ENCODE results near the gene GIGYF2.
"Not testable (repeated sequence)": the region's sequence is repeated elsewhere in the genome, so short reads cannot be mapped to it uniquely, and the experiment has no call there.

Gene GIGYF2

DNA sequence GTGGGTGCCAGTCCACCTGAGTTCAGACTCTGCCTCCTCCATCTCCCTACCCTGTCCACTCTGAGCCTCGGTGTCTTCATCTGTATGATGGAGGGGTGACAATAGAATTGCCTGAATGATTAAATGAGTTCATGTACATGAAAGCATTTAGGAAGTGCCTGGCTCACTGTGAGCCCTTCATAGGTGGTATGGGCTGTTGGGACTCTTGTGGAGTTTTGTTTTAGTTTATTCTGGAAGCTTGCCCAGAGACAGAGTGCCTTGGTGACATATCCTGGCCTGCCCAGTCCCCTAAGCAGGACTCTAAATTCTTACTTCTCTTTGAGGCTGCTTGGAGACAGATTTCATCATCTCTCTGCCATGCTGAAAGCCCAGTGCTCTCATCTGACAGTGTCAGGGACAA, 24.5 kb upstream of the GIGYF2 start:
- no peak for DNase-seq (ENCODE audit: low spot score)
- Mint-ChIP-seq H3K36me3 (ENCODE audit: low read depth) (no peaks in the 10 kb centered on the region), H3K27me3 (ENCODE audit: low read depth) (peaks cover 13% of the 10 kb centered on the region), H3K4me3 (no peak overlapping the region), H3K27ac (no peak overlapping the region), H3K9me3 (no peaks in the 10 kb centered on the region), H3K4me1 (ENCODE audit: low read depth) (peaks cover 3% of the 10 kb centered on the region)

DNA sequence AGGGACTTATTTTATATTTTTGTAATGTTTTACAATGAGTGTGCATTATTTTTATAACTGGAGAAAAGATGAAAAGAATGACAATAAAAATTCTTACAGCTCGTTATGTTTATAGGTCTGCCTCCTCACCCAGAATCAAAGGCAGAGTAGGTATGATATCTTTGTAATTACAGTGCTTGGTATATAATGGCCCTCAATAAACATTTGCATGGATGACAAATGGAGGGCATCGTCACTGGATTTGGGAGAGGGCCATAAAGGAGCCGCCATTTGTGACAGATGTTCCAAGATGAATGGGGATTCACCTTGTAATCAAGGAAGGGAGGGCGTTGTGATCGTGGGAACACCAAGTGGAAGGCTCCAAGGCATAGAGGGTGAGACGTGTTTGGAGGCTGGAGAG, 22.6 kb upstream of the GIGYF2 start:
- no peak overlapping the region for H3K4me3 Mint-ChIP-seq
- H3K36me3 Mint-ChIP-seq (ENCODE audit: low read depth), result no peaks in the 10 kb centered on the region
- DNase-seq (ENCODE audit: low spot score), result no peak
- no peaks in the 10 kb centered on the region for H3K9me3 Mint-ChIP-seq
- peaks cover 3% of the 10 kb centered on the region for H3K4me1 Mint-ChIP-seq (ENCODE audit: low read depth)
- peaks cover 17% of the 10 kb centered on the region for H3K27me3 Mint-ChIP-seq (ENCODE audit: low read depth)
- no peak overlapping the region for H3K27ac Mint-ChIP-seq

DNA sequence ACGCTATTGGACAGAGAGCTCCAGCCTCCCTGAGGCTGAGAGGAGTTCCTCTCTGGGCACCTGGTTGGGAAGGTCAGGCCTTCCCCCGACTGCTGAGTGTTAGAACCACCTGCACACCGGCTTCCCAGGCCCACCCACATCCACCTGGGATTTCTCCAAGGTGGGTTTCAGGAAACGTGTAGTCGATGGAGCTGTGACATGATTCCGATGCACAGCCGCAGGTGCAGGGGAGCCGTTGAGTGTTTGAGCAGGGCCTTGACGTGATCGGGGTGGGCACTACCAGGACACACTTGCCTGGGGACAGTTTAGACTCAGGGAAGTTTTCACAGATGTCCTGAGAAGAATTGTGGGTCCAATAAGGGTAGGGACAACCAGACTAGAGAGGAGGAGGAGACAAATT, 21.8 kb upstream of the GIGYF2 start:
- no peak for DNase-seq (ENCODE audit: low spot score)
- Mint-ChIP-seq H3K9me3 (no peaks in the 10 kb centered on the region), H3K27ac (no peak overlapping the region), H3K27me3 (ENCODE audit: low read depth) (peaks cover 16% of the 10 kb centered on the region), H3K4me1 (ENCODE audit: low read depth) (peaks cover 3% of the 10 kb centered on the region), H3K36me3 (ENCODE audit: low read depth) (no peaks in the 10 kb centered on the region), H3K4me3 (no peak overlapping the region)

GRCh38 chr2:232680006-232680405, 17.1 kb upstream of the GIGYF2 start:
- H3K9me3 Mint-ChIP-seq, result no peaks in the 10 kb centered on the region
- H3K4me1 Mint-ChIP-seq (ENCODE audit: low read depth), result peaks cover 3% of the 10 kb centered on the region
- no peak for DNase-seq (ENCODE audit: low spot score)
- H3K4me3 Mint-ChIP-seq, result no peak overlapping the region
- peaks cover 25% of the 10 kb centered on the region for H3K27me3 Mint-ChIP-seq (ENCODE audit: low read depth)
- H3K36me3 Mint-ChIP-seq (ENCODE audit: low read depth), result no peaks in the 10 kb centered on the region
- H3K27ac Mint-ChIP-seq, result no peak overlapping the region

DNA sequence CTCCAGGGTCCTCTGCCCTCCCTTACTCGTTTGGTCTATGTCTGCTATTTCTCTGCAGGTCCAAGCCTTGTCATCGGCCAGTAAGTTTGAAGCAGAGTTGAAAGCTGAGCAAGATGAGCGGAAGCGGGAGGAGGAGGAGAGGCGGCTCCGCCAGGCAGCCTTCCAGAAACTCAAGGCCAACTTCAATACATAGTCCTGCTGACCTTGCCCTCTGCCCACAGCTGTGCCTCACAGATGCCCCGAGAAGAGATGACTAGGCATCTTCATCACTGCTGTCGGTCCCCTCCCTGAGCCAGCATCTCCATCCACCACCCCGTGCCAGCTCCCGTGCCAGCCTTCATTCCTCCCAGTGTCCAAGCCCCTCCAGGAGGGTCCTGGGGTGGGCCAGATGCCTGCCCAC, 15.6 kb upstream of the GIGYF2 start:
- Mint-ChIP-seq H3K4me3 (no peak overlapping the region), H3K27me3 (ENCODE audit: low read depth) (peaks cover 25% of the 10 kb centered on the region), H3K27ac (no peak overlapping the region), H3K4me1 (ENCODE audit: low read depth) (no peaks in the 10 kb centered on the region), H3K36me3 (ENCODE audit: low read depth) (no peaks in the 10 kb centered on the region), H3K9me3 (no peaks in the 10 kb centered on the region)
- no peak for DNase-seq (ENCODE audit: low spot score)

GRCh38 chr2:232683368-232683767, 13.8 kb upstream of the GIGYF2 start:
- H3K36me3 Mint-ChIP-seq (ENCODE audit: low read depth), result no peaks in the 10 kb centered on the region
- no peaks in the 10 kb centered on the region for H3K4me1 Mint-ChIP-seq (ENCODE audit: low read depth)
- peaks cover 25% of the 10 kb centered on the region for H3K27me3 Mint-ChIP-seq (ENCODE audit: low read depth)
- no peak overlapping the region for H3K27ac Mint-ChIP-seq
- H3K9me3 Mint-ChIP-seq, result no peaks in the 10 kb centered on the region
- no peak overlapping the region for H3K4me3 Mint-ChIP-seq
- no peak for DNase-seq (ENCODE audit: low spot score)

- DNase-seq (ENCODE audit: low spot score); H3K36me3 Mint-ChIP-seq (ENCODE audit: low read depth); H3K9me3 Mint-ChIP-seq; H3K4me1 Mint-ChIP-seq (ENCODE audit: low read depth); H3K4me3 Mint-ChIP-seq; H3K27ac Mint-ChIP-seq: not testable (repeated sequence)
- H3K27me3 Mint-ChIP-seq (ENCODE audit: low read depth), result peaks cover 12% of the 10 kb centered on the region
Measured at GRCh38 chr2:232685391-232685790, 11.7 kb upstream of the GIGYF2 start.

DNA sequence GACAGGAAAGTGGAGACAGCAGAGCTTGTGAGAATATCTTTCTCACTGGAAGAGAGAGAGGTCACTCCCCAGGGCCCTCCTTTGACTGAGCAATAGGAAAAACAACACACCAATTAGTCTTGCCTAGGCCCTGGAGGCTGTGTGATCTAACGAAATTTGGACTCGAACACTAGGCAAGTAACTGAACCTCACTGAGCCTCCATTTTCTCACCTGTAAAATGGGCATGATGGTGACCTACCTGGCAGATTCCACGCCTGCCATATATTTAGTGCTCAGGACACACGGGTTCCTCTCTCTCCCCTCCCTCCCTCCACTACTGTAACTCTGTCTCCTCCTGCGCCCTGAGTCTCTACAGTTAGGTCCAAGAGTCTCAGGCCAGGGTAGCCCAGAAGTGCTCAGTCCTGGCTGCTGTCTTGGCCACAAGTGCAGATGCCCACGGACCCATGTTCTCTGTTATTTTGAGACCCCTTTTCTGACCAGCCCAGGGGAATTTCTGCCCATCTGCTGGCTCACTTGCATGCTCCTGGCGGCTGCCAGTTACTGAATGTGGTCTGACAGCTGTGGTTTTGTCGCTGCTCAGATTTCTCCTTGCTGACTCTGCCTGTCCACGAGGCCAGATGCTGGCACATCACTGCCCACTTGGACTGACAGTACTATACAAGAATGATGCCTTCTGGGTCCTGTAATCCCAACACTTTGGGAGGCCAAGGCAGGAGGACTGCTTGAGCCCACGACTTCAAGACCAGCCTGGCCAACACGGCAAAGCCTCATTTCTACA, 9.6 kb upstream of the GIGYF2 start:
- peaks cover 3% of the 10 kb centered on the region for H3K27me3 Mint-ChIP-seq (ENCODE audit: low read depth)
- H3K4me1 Mint-ChIP-seq (ENCODE audit: low read depth), result no peaks in the 10 kb centered on the region
- H3K36me3 Mint-ChIP-seq (ENCODE audit: low read depth), result no peaks in the 10 kb centered on the region
- no peaks in the 10 kb centered on the region for H3K9me3 Mint-ChIP-seq
- DNase-seq (ENCODE audit: low spot score), result no peak
- H3K27ac Mint-ChIP-seq, result no peak overlapping the region
- H3K4me3 Mint-ChIP-seq, result no peak overlapping the region

DNA sequence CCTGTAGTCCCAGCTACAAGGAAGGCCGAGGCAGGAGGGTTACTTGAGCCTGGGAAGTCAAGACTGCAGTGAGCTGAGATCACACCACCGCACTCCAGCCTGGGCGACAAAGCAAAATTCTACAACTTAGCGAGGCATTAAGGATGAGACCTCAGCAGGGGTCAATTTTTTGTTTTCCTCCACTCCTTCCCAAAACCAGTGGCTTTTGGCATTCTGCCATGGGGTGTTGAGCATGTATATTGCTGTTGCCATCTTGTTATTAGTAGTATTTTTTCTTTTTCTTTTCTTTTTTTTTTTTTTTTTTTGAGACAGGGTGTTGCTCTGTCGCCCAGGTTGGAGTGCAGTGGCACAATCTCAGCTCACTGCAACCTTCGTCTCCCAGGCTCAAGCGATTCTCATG, 8.9 kb upstream of the GIGYF2 start:
- H3K27me3 Mint-ChIP-seq (ENCODE audit: low read depth), result peaks cover 3% of the 10 kb centered on the region
- no peaks in the 10 kb centered on the region for H3K9me3 Mint-ChIP-seq
- no peak for DNase-seq (ENCODE audit: low spot score)
- no peak overlapping the region for H3K27ac Mint-ChIP-seq
- H3K36me3 Mint-ChIP-seq (ENCODE audit: low read depth), result no peaks in the 10 kb centered on the region
- H3K4me1 Mint-ChIP-seq (ENCODE audit: low read depth), result no peaks in the 10 kb centered on the region
- H3K4me3 Mint-ChIP-seq, result no peak overlapping the region

DNA sequence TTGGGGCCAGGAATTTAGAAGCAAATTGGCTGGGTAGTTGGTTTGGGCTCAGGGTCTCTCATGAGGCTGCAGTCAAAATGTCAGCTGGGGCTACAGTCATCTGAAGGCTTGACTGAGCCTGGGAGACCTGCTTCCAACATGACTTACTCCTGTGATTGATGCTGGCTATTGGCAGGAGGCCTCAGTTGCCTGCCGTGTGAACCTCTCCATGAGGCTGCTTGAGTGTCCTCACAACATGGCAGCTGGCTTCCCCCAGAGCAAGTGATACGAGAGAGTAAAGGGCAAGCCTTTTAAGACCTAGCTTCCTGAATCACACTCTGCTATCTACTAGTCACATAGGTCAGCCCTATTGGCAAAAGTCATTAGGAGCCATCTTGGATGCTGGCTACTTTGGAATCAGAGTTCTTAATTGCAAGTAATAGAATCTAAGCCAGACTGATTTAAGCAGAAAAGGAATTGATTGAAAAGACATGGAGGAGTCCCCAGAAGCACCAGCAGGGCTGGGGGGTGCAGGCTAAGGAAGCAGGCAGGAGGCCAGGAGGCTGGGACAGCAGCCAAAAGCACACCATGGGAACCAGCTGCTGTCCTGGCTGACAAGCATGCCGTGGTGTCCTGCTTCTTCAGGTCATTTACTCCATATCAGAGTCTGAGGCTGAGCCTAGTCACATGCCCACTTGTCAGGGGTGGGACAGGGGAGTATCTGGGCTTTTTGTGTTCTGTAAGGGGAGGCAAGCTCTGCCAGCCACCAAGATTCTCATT, 7.8 kb upstream of the GIGYF2 start:
- no peak overlapping the region for H3K27ac Mint-ChIP-seq
- H3K4me1 Mint-ChIP-seq (ENCODE audit: low read depth), result no peaks in the 10 kb centered on the region
- H3K27me3 Mint-ChIP-seq (ENCODE audit: low read depth), result no peaks in the 10 kb centered on the region
- DNase-seq (ENCODE audit: low spot score), result no peak
- H3K9me3 Mint-ChIP-seq, result no peaks in the 10 kb centered on the region
- H3K4me3 Mint-ChIP-seq, result no peak overlapping the region
- no peaks in the 10 kb centered on the region for H3K36me3 Mint-ChIP-seq (ENCODE audit: low read depth)

GRCh38 chr2:232691117-232691516, 6.0 kb upstream of the GIGYF2 start:
- H3K9me3 Mint-ChIP-seq; DNase-seq (ENCODE audit: low spot score); H3K4me1 Mint-ChIP-seq (ENCODE audit: low read depth); H3K27me3 Mint-ChIP-seq (ENCODE audit: low read depth); H3K36me3 Mint-ChIP-seq (ENCODE audit: low read depth); H3K4me3 Mint-ChIP-seq; H3K27ac Mint-ChIP-seq: not testable (repeated sequence)

DNA sequence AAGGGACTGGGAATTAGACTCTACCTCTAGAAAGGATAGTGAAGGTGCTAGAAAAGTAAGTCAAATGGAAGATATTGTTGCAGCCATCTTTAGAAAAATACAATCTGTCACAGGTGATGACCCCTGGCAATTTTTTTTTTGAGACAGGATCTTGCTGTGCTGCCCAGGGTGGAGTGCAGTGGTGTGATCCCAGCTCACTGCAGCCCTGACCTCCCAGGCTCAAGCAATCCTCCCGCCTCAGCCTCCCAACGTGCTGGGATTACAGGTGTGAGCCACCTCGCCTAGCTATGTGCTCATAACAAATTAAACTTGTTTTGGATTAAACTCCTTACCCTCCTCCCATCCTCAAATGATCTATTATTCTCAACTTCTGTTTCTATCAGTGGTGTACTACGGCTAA, 3.8 kb upstream of the GIGYF2 start:
- H3K4me1 Mint-ChIP-seq (ENCODE audit: low read depth), result peaks cover 10% of the 10 kb centered on the region
- no peak overlapping the region for H3K27ac Mint-ChIP-seq
- peaks cover 4% of the 10 kb centered on the region for H3K36me3 Mint-ChIP-seq (ENCODE audit: low read depth)
- no peaks in the 10 kb centered on the region for H3K9me3 Mint-ChIP-seq
- H3K27me3 Mint-ChIP-seq (ENCODE audit: low read depth), result peaks cover 2% of the 10 kb centered on the region
- no peak for DNase-seq (ENCODE audit: low spot score)
- H3K4me3 Mint-ChIP-seq, result no peak overlapping the region

GRCh38 chr2:232696609-232697058, 497 bp upstream of the GIGYF2 start:
- peaks cover 2% of the 10 kb centered on the region for H3K27me3 Mint-ChIP-seq (ENCODE audit: low read depth)
- peak overlapping the region; percentile 79 for H3K4me3 Mint-ChIP-seq
- H3K4me1 Mint-ChIP-seq (ENCODE audit: low read depth), result peaks cover 34% of the 10 kb centered on the region
- no peak for DNase-seq (ENCODE audit: low spot score)
- H3K9me3 Mint-ChIP-seq, result no peaks in the 10 kb centered on the region
- H3K36me3 Mint-ChIP-seq (ENCODE audit: low read depth), result peaks cover 25% of the 10 kb centered on the region
- H3K27ac Mint-ChIP-seq, result peak overlapping the region; percentile 58

DNA sequence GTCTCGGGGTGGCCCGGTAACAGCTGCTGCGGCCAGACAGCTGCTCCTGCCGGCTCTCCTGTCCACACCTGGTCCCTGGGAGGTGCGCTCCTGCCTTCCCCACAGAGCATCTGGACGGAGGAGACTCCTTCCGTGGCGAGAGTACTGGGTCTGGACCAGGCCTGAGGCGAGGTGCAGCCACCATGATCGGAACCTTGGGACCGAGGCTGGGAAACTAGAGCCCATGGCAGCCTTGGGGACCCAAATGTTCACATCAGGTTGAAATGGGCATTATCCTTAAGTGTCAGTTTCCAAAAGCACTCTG, 628 bp downstream of the GIGYF2 start:
- Mint-ChIP-seq H3K27ac (peak overlapping the region; percentile 83), H3K4me1 (ENCODE audit: low read depth) (peaks cover 34% of the 10 kb centered on the region), H3K9me3 (no peaks in the 10 kb centered on the region), H3K4me3 (peak overlapping the region; percentile 99), H3K27me3 (ENCODE audit: low read depth) (peaks cover 2% of the 10 kb centered on the region), H3K36me3 (ENCODE audit: low read depth) (peaks cover 29% of the 10 kb centered on the region)
- no peak for DNase-seq (ENCODE audit: low spot score)
